Smooth muscle cell of the coronary artery (primary cell): ENCODE results near the gene ABCC12. TPM values are rescaled to one million over a fixed set of nuclear protein-coding genes. Genes with fewer than 3 reads are reported as not detected.

Experiments
- total RNA-seq: library from RNA; depleted of rRNA; stranded (reverse); fragments of >200 nt; gene quantifications from 2 replicates; pipeline ENCODE4 v1.2.3, GENCODE V29; 2014; ENCODE audit warnings: low replicate concordance

ABCC12 gene
- total RNA-seq = not detected in 2 replicates

DNA sequence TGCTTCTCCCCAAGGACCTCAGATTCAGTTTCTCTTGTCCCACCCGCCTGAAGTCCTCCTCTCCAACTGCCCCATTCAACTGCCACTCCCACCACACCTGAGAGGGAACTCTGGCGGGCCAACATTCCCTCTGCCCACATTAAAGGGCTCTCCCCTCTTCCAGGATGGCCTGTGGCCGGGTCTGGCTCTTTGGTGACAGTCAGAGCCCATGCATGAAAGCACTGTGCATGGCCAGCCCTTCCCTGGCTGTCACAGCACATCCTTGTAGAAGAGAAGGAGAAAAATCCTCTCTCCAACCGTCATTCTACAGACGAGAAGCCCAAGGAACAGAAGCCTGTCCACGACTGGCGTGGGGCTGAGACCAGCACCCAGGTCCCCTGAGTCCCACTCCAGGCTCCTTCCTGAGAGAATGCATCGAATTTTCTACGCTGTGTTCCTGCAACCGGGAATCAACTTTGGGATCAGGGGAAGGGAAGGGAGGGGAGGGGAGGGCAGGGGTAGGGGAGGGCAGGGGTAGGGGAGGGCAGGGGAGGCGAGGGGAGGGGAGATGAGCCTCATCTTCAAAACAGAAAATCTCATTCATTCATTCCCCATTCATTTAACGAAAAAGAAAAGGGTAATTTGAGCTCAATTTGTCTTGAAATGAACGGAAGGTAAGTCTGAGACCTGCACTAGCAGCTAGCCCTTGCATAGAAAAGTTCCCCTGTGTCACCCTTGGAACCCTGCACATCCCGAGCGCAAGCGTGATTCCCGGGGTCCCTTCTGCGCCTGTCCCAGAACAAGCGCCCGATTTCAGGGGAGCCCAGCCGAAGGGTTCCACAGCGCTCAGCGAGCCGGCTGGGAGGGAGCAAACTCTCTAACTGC lies at the start of gene ABCC12:
Gene ABCC12, minus strand, starts transcription at position 68 of the 864 bp plus-strand sequence. CDS start 9,569 bp downstream, outside the sequence.

Other genes starting within 250 kb of the ABCC12 start
- gene LONP2, start 88.3 kb upstream of the ABCC12 start, total RNA-seq = 46.3 and 55.7 TPM in 2 replicates
- 0.08 TPM in 1 of 2 replicates, not detected in the other for gene ABCC11, start 91.5 kb upstream of the ABCC12 start, total RNA-seq
- 23.2 and 31.3 TPM in 2 replicates for gene SIAH1, start 229.4 kb upstream of the ABCC12 start, total RNA-seq